ENCODE results near the gene CCT6A.
"Not testable (repeated sequence)": the region's sequence is repeated elsewhere in the genome, so short reads cannot be mapped to it uniquely, and the experiment has no call there.

The CCT6A gene, protein sequence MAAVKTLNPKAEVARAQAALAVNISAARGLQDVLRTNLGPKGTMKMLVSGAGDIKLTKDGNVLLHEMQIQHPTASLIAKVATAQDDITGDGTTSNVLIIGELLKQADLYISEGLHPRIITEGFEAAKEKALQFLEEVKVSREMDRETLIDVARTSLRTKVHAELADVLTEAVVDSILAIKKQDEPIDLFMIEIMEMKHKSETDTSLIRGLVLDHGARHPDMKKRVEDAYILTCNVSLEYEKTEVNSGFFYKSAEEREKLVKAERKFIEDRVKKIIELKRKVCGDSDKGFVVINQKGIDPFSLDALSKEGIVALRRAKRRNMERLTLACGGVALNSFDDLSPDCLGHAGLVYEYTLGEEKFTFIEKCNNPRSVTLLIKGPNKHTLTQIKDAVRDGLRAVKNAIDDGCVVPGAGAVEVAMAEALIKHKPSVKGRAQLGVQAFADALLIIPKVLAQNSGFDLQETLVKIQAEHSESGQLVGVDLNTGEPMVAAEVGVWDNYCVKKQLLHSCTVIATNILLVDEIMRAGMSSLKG

DNA sequence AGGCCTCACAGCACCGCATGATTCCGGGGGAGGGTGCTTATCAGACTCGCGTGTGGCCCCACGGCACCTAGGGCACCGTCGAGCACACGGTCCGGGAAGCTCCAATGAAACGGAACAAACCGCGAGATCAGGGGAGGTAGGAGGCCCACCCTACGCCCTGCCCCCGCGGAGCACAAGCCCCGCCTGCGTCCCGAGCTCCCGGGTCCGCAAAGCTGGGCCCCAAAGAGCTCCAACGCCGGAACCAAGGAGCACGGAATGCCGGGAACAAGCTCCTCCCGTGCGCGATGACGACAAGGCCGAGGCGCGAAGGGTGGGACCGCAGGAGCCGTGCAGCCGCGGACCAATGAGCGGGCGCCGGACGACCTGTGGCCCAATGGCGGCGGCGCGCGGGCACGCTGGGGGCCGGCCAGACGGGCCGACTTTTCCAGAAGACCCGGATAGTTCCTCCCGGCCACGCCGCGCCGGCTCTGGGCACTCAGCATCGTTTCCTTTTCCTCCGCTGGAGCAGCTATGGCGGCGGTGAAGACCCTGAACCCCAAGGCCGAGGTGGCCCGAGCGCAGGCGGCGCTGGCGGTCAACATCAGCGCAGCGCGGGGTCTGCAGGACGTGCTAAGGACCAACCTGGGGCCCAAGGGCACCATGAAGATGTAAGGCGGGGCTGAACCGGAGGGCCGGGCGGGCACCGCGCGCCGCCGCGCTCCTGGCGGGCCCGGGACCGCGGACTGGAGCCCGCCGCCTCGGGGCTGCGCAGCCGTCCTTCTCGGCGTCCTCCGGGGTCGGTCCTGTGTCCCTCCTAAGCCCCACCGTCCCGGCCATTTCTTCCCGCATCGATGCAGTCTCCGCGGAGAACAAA, at the start of gene CCT6A, which contains the start of gene PSPH:
Gene CCT6A, plus strand, starts transcription at position 427 of the 853 bp plus-strand sequence. Its CDS starts 84 bp downstream, at position 511.
Gene PSPH, minus strand, starts transcription at position 106 of the 853 bp plus-strand sequence. CDS start 30,232 bp downstream, outside the sequence.
- peak; percentile 96 for DNase-seq (ENCODE audit: low spot score)

DNA sequence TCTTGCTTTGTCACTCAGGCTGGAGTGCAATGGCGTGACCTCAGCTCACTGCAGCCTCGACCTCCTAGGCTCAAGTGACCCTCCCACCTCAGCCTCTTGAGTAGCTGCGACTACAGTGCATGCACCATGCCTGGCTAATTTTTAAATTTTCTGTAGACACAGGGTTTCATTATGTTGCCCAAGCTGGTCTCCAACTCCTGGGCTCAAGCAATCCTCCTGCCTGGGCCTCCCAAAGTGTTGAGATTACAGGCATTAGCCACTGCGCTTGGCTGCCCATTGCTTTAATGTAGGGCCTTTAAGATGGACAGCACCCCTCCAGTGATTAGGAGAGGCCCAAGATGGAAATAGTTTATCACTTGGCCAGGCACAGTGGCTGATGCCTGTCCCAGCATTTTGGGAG, 47.8 kb upstream of the CCT6A start:
- DNase-seq (ENCODE audit: low spot score): no peak

DNA sequence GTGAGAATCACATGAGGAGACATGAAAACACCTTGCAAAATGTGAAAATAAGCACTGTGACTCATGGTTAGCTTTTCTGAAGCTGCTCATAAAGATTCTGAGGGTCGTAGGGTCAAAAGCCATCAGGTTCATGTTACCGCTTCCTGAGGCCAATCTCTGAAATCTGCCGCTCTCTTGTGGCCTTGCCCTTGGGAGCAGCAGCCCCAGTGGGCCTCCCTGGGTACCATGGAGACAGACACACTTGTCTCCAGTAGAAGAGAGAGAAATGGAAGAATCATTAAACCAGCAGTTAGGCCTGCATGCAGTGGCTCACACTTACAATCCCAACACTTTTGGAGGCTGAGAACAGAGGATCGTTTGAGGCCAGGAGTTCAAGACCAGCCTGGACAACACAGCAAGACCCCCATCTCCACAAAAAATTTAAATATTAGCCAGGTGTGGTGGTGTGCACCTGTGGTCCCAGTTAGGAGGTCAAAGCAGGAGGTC, 44.4 kb upstream of the CCT6A start:
- DNase-seq (ENCODE audit: low spot score): no peak

DNA sequence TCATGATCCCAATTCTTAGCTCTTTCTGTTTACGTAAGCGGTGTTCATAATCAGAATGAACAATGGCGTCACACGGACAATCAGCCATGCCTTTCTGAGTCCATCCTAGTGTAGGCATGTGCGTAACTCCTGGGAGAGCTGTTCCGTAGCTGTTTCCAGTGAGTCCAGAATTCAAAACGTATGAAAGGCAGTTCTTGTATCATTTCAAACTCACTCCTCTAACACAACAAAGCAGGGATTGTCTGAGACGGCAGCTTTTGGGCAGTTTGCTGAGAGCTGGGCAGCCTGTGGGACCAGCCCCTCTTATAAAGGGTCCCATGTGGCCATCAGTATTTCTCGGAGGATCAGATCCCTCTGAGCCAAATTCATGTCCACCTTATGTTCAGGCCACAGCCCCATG, 43.7 kb upstream of the CCT6A start:
- DNase-seq (ENCODE audit: low spot score): no peak

DNA sequence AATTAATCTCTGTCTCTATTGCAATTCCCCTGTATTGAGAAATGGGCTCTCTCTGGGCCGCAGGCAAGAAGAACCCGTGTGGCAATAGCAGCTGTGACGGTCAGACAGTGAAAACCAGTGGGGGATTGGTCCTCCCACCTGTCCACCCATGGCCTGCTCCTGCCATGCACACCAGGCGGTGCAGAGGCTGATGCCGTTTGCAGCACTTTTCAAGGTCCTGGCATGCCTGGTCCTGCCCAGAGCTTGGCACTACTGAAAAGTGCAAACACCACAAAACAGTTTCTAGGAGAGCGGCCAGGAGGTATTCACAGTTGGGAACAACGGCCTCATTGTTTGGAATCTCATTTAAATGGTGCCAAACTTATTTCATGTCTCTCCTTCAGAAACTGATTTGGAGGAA, 41.9 kb upstream of the CCT6A start:
- no peak for DNase-seq (ENCODE audit: low spot score)

DNA sequence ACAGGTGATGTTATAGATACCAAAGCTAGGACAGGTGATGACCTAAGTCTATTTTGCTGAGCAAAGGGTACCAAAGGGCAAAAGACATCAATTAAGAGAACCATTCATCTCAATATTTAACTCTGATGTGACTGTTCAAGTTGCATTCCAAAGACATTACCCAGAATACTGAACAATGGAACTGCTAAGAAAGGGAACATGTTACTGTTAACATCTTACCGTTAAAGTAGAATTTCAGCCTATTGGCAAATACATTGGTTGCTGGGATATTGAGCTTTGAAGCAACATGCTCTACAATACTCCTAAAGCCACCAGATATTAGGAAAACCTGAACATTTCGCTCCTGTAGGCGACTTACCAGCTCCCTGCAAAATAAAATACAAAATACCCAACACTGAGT, 34.5 kb upstream of the CCT6A start:
- DNase-seq (ENCODE audit: low spot score): not testable (repeated sequence)

DNA sequence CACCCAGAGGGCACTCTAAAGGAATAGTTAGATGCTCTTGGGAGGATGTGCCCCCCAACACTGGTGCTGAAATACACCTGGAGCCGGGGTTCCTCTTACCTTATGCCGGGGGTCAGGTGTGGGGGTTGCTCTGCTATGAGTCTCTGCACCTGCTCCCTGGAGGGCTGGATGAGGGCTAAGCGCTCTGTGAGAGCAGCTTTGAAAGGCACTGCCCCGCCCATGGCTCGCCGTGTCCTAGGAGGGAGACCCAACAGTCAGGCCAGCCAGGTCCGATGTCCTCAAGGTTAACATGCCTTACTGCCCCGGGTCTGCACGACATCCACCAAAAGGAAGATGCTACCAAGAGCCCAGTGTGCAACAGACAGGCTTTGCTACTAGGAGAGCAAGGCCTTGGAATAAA, 32.1 kb upstream of the CCT6A start:
- DNase-seq (ENCODE audit: low spot score): no peak

DNA sequence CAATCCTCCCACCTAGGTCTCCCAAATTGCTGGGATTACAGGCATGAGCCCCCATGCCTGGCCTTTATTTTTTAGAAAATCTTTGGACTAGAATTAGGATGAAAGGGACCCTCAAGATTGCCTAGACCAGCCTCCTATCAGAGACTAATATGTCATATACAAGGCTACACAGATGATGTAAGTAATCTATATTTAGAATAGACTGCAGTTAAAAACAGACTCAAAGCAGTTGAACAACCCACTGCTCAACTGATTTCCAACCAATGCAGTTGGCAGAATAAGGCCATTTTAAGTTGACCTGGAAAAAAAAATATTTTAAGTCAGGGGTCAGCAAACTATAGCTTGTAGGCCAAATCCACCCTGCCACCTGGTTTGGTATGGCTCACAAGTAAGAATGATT, 28.1 kb upstream of the CCT6A start:
- DNase-seq (ENCODE audit: low spot score): no peak

DNA sequence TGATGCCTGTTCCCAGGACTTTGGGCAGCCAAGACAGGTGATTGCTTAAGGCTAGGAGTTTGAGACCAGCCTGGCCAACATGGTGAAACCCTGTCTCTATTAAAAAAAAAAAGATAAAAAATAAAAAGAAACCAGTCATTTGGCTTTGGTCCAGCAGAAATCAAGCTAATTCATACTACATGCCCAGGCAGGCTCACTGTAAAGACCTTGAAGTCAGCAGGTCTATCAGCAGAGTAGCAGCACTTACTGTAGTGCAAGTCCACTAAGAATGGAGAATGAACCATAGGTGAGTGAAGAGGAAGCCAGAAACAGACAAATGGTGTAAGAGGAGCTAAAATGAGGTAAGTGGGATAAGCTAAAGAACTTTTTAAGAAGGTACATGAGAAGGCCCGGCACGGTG, 25.0 kb upstream of the CCT6A start:
- no peak for DNase-seq (ENCODE audit: low spot score)

DNA sequence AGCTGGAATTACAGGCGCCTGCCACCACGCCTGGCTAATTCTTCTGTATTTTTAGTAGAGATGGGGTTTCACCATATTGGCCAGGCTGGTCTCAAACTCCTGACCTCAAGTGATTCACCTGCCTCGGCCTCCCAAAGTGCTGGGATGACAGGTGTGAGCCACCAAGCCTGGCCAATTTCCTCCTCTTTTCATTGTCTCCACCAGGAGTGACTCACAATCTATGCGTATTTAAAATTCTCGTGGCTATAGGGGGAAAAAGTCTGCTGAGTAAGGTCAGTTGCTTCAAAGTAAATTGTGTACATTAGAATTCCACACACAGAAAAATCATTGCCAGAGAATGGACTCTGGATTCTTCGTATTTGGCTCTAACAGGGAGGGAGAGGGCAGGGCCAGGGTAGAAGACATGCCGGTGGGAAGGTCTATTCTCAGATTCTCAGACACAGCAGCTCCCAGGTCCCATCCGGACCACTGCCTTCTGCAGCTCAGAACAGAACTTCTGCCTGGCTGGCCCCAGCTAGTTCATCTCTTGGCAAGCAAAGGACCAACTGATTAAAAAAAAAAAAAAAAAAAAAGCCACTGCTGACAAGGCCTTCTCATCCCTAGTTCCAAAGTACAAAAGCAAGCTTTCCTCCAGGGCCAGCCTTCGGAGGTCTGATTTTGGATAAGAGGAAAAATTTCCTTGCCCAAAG, 22.5 kb upstream of the CCT6A start:
- DNase-seq (ENCODE audit: low spot score): no peak

DNA sequence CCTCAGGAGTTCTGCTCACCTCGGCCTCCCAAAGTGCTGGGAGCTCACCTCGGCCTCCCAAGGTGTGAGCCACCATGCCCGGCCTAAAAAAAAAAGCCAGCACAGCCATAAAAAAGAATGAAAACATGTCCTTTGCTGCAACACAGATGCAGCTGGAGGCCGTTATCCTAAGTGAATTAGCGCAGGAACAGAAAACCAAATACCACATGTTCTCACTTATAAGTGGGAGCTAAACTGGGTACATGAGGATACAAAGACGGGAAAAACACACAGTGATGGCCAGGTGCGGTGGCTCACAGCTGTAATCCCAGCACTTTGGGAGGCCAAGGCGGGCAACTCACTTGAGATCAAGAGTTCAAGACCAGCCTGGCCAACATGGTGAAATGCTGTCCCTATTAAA, 21.2 kb upstream of the CCT6A start:
- no peak for DNase-seq (ENCODE audit: low spot score)

DNA sequence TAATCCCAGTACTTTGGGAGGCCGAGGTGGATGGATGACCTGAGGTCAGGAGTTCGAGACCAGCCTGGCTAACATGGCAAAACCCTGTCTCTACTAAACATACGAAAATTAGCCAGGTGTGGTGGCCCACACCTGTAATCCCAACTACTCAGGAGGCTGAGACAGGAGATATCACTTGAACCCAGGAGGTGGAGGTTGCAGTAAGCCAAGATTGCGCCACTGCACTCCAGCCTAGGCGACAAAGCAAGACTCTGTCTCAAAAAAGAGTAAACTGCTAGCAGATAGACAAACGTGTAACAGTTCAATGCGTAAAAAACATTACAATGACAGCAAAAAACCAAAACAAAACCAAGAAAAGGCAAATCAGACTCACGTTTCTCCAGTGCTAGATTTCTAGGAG, 20.0 kb upstream of the CCT6A start:
- DNase-seq (ENCODE audit: low spot score): not testable (repeated sequence)

DNA sequence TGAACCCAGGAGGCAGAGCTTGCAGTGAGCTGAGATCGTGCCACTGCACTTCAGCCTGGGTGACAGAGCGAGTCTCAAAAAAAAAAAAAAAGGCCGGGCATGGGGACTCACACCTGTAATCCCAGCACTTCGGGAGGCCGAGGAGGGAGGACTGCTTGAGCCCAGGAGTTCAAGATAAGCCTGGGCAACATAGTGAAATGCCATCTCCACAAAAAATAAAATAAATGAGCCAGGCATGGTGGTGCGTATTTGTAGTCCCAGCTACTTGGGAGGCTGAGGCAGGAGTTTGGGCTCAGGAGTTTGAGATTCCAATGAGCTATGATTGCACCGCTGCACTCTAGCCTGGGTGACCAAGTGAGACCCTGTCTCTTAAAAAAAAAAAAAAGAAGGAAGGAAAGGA, 19.0 kb upstream of the CCT6A start:
- not testable (repeated sequence) for DNase-seq (ENCODE audit: low spot score)

DNA sequence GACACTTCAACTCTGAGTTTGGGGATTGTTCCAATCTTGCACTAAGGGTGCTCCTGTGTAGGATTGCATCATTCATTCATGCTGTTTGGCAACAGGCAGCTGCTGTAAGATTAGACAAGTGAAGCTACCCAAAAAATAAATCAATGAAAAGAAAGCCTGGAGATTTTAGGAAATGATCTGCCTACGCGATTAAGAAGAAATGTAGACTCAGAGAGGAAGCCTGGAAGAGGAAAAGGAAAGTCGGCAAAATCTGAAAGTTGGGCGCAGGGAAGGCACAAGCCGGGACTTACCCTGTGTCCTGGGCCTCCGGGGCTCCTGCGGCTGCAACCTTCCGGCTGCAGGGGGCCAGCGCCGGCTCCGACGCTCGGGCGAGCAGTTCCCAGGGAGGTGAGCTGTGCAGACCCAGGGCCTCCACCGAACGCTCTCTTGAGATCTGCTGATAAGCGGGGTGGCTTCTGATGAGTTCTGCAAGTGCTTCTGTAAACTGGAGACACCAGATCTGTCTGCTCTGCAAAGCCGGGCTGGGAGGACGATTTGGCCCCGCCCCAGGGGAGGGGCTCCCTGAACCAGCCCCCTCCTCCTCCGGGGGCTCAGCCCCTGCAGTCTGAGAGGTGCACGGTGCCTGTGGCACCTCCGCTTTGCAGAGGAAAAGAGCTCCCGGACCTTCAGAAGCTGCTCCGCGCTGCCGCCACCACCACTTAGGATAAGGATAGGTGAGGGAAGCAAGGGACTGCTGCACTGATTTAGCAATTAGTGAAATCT, 17.7 kb upstream of the CCT6A start:
- peak; percentile 56 for DNase-seq (ENCODE audit: low spot score)

DNA sequence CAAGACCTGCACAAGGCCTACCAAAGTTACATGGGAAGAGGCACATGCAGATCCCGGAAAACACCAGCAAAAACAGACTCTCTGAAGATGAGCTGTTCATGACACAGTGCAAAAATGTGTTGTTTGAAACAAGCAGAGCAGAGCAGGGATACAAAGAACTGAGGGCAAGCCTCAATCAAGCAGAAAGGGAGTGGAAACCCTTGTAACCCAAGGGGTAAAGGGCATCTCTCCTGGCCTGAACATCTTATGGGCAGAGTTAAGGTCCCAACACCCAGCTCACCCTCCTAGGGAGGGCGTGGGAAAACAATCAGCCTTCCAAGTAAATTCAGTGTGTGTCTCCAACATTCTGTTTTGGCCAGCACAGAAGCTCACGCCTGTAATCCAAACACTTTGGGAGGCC, 10.8 kb upstream of the CCT6A start:
- DNase-seq (ENCODE audit: low spot score): no peak

DNA sequence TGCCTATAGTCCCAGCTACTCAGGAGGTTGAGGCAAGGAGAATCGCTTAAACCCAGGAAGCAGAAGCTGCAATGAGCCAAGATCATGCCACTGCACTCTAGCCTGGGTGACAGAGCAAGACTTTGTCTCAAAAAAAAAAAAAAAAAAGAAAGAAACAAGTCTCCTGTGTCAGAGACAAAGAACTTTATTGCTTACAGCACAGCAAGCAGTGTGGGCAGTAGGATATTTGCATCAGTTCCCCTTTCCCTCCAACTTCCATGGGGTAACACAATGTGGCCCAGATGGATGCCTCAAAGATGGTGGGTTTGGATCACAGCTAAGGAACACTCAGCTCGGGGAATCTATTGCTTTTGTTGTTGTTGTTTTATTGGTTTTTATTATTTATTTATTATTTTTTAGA, 5.8 kb upstream of the CCT6A start:
- not testable (repeated sequence) for DNase-seq (ENCODE audit: low spot score)

DNA sequence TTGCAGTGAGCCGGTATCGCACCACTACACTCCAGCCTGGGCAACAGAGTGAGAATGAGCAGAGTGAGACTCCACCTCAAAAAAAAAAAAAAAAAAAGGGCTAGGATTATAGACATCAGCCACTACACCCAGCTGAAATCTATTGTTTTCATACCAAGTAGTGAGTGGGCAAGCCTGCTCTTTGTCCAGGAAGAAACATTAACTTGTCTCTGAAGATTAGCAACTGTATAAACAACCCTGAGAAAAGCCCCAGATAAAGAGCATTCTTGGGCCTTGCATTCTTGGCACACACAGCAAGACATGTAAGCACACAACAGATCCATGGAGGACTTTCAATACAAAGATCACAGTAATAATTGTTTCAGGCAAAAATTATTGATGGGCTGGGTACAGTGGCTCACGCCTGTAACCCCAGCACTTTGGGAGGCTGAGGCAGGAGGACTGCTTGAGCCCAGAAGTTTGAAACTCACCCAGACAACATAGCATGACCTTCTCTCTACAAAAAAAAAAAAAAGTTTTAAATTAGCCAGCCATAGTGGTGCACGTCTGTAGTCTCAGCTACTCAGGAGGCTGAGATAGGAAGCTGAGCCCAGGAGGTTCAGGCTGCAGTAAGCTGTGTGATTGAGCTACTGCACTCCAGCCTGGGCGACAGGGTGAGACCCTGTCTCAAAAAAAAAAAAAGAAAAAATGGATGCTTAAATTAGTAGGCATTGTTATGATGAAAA, 4.7 kb upstream of the CCT6A start:
- DNase-seq (ENCODE audit: low spot score): peak; percentile 66

DNA sequence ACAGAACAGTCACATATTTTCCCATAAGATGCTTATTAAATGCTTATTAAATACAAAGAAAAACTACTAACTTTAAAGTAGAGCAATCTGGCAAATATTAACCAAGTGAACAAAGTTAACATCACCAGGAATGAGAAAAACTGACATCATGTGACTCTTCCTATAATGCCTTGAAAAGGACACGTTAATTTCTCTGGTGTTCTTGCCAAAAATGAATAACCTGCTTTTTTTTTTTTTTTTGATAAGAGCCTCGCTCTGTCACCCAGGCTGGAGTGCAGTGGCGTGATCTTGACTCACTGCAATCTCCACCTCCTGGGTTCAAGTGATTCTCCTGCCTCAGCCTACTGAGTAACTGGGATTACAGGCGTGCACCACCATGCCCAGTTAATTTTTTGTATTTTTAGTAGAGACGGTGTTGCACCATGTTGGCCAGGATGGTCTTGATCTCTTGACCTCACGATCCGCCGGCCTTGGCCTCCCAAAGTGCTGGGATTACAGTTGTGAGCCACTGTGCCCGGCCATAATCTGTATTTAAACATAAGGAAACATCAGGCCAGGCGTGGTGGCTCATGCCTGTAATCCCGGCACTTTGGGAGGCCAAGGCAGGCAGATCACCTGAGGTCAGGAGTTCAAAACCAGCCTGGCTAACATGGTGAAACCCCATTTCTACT, 4.0 kb upstream of the CCT6A start:
- not testable (repeated sequence) for DNase-seq (ENCODE audit: low spot score)

DNA sequence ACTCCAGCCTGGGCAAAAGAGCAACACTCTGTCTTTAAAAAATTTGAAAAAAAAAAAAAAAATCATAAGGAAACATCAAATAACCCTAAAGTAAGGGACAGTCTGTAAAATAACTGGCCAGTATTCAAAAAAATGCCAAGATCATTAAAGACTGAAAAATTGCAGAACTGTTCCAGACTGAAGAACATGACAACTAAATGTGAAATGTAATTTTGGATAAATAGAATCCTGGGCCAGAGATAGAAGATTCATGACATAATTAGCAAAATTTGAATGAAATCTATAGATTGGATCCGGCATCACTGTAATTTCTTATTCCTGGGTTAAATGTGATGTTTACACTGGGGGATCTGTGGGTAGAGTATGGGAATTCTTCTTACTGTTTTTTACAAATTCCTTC, 3.3 kb upstream of the CCT6A start:
- no peak for DNase-seq (ENCODE audit: low spot score)

DNA sequence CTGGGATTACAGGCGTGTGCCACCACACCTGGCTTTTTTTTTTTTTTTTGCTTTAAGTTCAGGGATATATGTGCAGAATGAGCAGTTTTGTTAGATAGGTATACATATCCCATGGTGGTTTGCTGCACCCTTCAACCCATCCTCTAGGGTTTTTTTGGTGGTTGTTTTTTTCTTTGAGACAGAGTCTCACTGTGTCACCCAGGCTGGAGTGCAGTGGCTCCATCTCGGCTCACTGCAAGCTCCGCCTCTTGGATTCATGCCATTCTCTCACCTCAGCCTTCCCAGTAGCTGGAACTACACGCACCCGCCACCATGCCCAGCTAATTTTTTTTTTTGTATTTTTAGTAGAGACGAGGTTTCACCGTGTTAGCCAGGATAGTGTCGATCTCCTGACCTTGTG, 2.8 kb upstream of the CCT6A start:
- DNase-seq (ENCODE audit: low spot score): not testable (repeated sequence)
